ENCODE results near the gene GAS2L3. TPM values are rescaled to one million over a fixed set of nuclear protein-coding genes. Genes with fewer than 3 reads are reported as not detected.
"Not testable (repeated sequence)": the region's sequence is repeated elsewhere in the genome, so short reads cannot be mapped to it uniquely, and the experiment has no call there.

GAS2L3 gene
- polyA plus RNA-seq, 3 donors = 0.53 to 1.6 (median 1.1) TPM

DNA sequence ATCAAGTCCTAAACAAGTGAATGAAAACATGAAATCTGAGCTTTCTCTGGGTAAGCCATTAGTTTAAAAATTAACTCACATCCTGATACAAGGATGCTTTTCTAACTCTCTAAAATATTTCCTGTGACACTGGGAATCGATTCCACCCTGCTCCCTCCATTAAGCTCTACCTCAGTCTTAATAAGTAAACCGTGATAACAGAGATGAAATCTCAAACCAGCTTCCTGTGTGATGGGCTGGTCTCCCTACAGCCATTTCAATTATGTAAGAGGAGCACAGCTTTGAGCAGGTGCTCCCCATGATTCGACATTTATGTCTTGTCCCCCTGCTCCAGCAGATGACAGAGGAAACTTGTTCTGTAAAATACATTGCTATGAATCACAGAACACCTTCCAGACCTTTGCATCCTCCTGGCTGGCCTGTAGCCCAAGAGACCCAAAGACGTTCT, 59.0 kb downstream of the GAS2L3 start:
- TF ChIP-seq, protein P1, sequence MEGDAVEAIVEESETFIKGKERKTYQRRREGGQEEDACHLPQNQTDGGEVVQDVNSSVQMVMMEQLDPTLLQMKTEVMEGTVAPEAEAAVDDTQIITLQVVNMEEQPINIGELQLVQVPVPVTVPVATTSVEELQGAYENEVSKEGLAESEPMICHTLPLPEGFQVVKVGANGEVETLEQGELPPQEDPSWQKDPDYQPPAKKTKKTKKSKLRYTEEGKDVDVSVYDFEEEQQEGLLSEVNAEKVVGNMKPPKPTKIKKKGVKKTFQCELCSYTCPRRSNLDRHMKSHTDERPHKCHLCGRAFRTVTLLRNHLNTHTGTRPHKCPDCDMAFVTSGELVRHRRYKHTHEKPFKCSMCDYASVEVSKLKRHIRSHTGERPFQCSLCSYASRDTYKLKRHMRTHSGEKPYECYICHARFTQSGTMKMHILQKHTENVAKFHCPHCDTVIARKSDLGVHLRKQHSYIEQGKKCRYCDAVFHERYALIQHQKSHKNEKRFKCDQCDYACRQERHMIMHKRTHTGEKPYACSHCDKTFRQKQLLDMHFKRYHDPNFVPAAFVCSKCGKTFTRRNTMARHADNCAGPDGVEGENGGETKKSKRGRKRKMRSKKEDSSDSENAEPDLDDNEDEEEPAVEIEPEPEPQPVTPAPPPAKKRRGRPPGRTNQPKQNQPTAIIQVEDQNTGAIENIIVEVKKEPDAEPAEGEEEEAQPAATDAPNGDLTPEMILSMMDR (IDR thresholded peaks at IDR 0.05) = no peak
- no peak overlapping the region for H3K9ac ChIP-seq (ENCODE audit: insufficient read depth, low read length, poor library complexity, severe bottlenecking)
- H3K4me3 Mint-ChIP-seq = no peak overlapping the region

DNA sequence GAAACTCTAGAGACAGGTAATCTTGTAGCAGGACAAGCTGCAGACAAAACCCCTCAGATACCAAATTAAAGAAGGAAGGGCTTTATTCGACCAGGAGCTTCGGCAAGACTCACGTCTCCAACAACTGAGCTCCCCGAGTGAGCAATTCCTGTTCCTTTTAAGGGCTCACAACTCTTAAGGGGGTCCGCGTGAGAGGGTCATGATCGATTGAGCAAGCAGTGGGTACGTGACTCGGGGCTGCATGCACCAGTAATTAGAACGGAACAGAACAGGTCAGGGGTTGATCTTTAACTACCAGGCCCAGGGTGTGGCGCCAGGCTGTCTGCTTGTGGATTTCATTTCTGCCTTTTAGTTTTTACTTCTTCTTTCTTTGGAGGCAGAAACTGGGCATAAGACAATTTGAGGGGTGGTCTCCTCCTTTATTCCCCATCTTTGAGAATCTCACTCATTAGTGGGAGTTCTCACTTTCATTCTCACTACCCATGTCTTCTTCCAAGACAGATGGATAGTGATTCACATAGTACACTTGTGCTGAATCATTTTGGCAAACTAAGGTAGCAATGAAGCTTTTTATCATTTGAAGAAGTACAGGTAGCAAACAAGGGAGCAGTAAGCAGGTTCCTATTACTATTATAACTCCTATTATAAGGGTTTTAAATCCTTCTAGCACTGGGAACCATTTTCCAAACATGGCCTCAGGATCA, 59.8 kb downstream of the GAS2L3 start:
- H3K27ac ChIP-seq (ENCODE audit: low read depth in 1 of 2, low read length in 2 of 2); H3K36me3 Mint-ChIP-seq; H3K27me3 Mint-ChIP-seq (ENCODE audit: low read depth in 3 of 3); H3K36me3 ChIP-seq (replicated peaks in 1 of 2; ENCODE audit: control insufficient read depth in 1 of 2, insufficient read depth in 2 of 2, low read length in 2 of 2); H3K4me2 ChIP-seq (replicated peaks; ENCODE audit: extremely low read depth, low read length, poor library complexity, severe bottlenecking); H3K4me3 Mint-ChIP-seq; H3K79me2 ChIP-seq (ENCODE audit: insufficient read depth, low read length); H3K9ac ChIP-seq (ENCODE audit: insufficient read depth, low read length, poor library complexity, severe bottlenecking); H2AFZ ChIP-seq (ENCODE audit: insufficient read depth, low read depth, low read length, poor library complexity, severe bottlenecking); H3K4me1 ChIP-seq (ENCODE audit: control insufficient read depth in 1 of 2, insufficient read depth in 2 of 2, low read length in 2 of 2); H3K9me3 ChIP-seq (replicated peaks in 1 of 2; ENCODE audit: control insufficient read depth in 1 of 2, insufficient read depth in 1 of 2, low read length in 2 of 2); H4K20me1 ChIP-seq (ENCODE audit: insufficient read depth, low read length); DNase-seq; H3K4me3 ChIP-seq (replicated peaks in 1 of 3; ENCODE audit: low read depth in 2 of 3, low read length in 3 of 3); H3K4me1 Mint-ChIP-seq; H3K27me3 ChIP-seq (ENCODE audit: control insufficient read depth in 2 of 2, insufficient read depth in 2 of 2, low read length in 2 of 2); intact Hi-C loops (cut with micrococcal nuclease): not testable (repeated sequence)
- 95% methylated on average over 7 of the region's 11 CpGs for WGBS (ENCODE audit: insufficient coverage)
- Mint-ChIP-seq H3K9me3 (peaks cover 2 to 19% (median 3%) of the 10 kb centered on the region in 7 donors), H3K27ac (peak overlapping the region in 1 of 7 donors; percentile 56)

More for the DNA sequence above, 59.0 kb downstream of the GAS2L3 start:
- H3K9me3 Mint-ChIP-seq = peaks cover 0 to 13% (median 2%) of the 10 kb centered on the region in 7 donors
- WGBS (ENCODE audit: insufficient coverage) = no CpG with 5 or more reads among the region's 4 CpGs
- H3K4me1 ChIP-seq (ENCODE audit: control insufficient read depth in 1 of 2, insufficient read depth in 2 of 2, low read length in 2 of 2) = no peaks in the 10 kb centered on the region
- no peak overlapping the region for H2AFZ ChIP-seq (ENCODE audit: insufficient read depth, low read depth, low read length, poor library complexity, severe bottlenecking)
- peaks cover 0 to 2% of the 10 kb centered on the region in 2 donors for H3K9me3 ChIP-seq (replicated peaks in 1 of 2; ENCODE audit: control insufficient read depth in 1 of 2, insufficient read depth in 1 of 2, low read length in 2 of 2)
- peaks cover 0 to 4% (median 0%) of the 10 kb centered on the region in 3 donors for H3K27me3 Mint-ChIP-seq (ENCODE audit: low read depth in 3 of 3)
- H3K27ac ChIP-seq (ENCODE audit: low read depth in 1 of 2, low read length in 2 of 2) = no peak overlapping the region
- no peak for DNase-seq
- no peaks in the 10 kb centered on the region for H4K20me1 ChIP-seq (ENCODE audit: insufficient read depth, low read length)
- intact Hi-C loops (cut with micrococcal nuclease) = no loop called here
- no peaks in the 10 kb centered on the region for H3K36me3 ChIP-seq (replicated peaks in 1 of 2; ENCODE audit: control insufficient read depth in 1 of 2, insufficient read depth in 2 of 2, low read length in 2 of 2)
- H3K79me2 ChIP-seq (ENCODE audit: insufficient read depth, low read length) = no peaks in the 10 kb centered on the region
- peaks cover 3% of the 10 kb centered on the region for H3K4me1 Mint-ChIP-seq
- H3K27ac Mint-ChIP-seq = peak overlapping the region in 1 of 7 donors; percentile 21
- H3K4me3 ChIP-seq (replicated peaks in 1 of 3; ENCODE audit: low read depth in 2 of 3, low read length in 3 of 3) = no peak overlapping the region
- H3K4me2 ChIP-seq (replicated peaks; ENCODE audit: extremely low read depth, low read length, poor library complexity, severe bottlenecking) = no peak overlapping the region
- H3K36me3 Mint-ChIP-seq = peaks cover 1 to 4% of the 10 kb centered on the region in 2 donors
- no peaks in the 10 kb centered on the region for H3K27me3 ChIP-seq (ENCODE audit: control insufficient read depth in 2 of 2, insufficient read depth in 2 of 2, low read length in 2 of 2)
